ENCODE results near the gene COL18A1. TPM values are rescaled to one million over a fixed set of nuclear protein-coding genes. Genes with fewer than 3 reads are reported as not detected.

Gene COL18A1
- total and polyA plus RNA-seq, 11 donors, result 31.7 to 109 (median 59.0) TPM

GRCh38 chr21:45494851-45495680 is 90.1 kb downstream of the COL18A1 start:
- Histone ChIP-seq H3K27ac (no peak overlapping the region), H3K9me3 (no peaks in the 10 kb centered on the region), H3K36me3 (peaks cover 0 to 81% (median 49%) of the 10 kb centered on the region in 9 donors), H3K4me3 (no peak overlapping the region), H3K27me3 (no peaks in the 10 kb centered on the region), H3K4me1 (no peaks in the 10 kb centered on the region)
- no peak for TF ChIP-seq POLR2A (IDR thresholded peaks at IDR 0.05)
- TF ChIP-seq, protein P1, sequence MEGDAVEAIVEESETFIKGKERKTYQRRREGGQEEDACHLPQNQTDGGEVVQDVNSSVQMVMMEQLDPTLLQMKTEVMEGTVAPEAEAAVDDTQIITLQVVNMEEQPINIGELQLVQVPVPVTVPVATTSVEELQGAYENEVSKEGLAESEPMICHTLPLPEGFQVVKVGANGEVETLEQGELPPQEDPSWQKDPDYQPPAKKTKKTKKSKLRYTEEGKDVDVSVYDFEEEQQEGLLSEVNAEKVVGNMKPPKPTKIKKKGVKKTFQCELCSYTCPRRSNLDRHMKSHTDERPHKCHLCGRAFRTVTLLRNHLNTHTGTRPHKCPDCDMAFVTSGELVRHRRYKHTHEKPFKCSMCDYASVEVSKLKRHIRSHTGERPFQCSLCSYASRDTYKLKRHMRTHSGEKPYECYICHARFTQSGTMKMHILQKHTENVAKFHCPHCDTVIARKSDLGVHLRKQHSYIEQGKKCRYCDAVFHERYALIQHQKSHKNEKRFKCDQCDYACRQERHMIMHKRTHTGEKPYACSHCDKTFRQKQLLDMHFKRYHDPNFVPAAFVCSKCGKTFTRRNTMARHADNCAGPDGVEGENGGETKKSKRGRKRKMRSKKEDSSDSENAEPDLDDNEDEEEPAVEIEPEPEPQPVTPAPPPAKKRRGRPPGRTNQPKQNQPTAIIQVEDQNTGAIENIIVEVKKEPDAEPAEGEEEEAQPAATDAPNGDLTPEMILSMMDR (IDR thresholded peaks at IDR 0.05), result no peak
- DNase-seq (peak in 2 of 5 donors; percentile 8 to 56), ATAC-seq (no peak)
- WGBS, 4 donors, result 89 to 93% (median 91%) methylated on average over 25 to 30 of the region's 30 CpGs
- intact Hi-C loops (cut with DNase I), result no loop called here

DNA sequence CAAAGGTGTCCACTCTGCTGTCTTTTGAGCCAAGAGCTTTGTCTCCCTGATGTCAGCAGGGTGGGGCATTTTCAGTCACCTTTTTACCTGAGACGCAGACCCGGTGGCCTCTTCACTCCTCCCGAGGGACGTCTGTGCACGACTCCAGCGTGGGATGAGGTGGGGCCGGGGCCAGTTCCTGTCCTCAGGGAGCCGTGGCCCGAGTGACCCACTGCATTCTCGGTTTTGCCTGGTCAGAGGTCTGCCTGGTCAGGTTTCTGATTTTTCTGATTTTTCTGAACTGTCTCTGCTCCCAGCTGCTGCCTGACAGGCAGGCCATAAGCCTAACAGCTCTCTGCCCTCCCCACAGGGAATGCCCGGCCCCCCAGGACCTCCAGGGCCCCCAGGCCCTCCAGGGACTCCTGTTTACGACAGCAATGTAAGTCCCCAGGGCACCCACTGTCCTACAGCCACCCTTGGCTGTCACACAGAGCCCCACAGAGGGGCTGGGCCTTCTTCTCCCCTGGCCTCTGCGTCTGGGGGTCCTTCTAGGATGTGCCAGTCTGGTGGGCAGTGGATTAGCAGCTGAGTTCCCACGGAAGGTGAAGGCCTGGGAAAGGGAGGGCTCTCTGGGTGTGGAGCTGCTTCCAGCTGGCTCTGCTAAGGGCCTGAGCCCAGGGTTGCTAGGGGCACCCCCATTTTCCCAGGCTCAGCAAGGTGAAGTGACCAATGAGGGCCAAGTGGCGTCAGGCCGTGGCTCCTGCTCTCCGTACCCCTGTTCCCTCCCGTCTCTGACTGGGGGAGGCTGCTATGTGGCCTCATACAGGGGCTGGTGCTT is 91.4 kb downstream of the COL18A1 start:
- H3K9me3 ChIP-seq, result no peaks in the 10 kb centered on the region
- WGBS, 4 donors, result 88 to 92% (median 92%) methylated on average over 16 to 18 of the region's 18 CpGs
- H3K4me3 ChIP-seq, result no peak overlapping the region
- peaks cover 0 to 77% (median 49%) of the 10 kb centered on the region in 9 donors for H3K36me3 ChIP-seq
- no peak for TF ChIP-seq POLR2A (IDR thresholded peaks at IDR 0.05)
- TF ChIP-seq, protein P1 (IDR thresholded peaks at IDR 0.05), result no peak
- DNase-seq (peak in 3 of 5 donors; percentile 12 to 51 (median 23)), ATAC-seq (no peak)
- no peaks in the 10 kb centered on the region for H3K27me3 ChIP-seq
- intact Hi-C loops (cut with DNase I), result no loop called here
- H3K27ac ChIP-seq, result no peak overlapping the region
- H3K4me1 ChIP-seq, result no peaks in the 10 kb centered on the region

DNA sequence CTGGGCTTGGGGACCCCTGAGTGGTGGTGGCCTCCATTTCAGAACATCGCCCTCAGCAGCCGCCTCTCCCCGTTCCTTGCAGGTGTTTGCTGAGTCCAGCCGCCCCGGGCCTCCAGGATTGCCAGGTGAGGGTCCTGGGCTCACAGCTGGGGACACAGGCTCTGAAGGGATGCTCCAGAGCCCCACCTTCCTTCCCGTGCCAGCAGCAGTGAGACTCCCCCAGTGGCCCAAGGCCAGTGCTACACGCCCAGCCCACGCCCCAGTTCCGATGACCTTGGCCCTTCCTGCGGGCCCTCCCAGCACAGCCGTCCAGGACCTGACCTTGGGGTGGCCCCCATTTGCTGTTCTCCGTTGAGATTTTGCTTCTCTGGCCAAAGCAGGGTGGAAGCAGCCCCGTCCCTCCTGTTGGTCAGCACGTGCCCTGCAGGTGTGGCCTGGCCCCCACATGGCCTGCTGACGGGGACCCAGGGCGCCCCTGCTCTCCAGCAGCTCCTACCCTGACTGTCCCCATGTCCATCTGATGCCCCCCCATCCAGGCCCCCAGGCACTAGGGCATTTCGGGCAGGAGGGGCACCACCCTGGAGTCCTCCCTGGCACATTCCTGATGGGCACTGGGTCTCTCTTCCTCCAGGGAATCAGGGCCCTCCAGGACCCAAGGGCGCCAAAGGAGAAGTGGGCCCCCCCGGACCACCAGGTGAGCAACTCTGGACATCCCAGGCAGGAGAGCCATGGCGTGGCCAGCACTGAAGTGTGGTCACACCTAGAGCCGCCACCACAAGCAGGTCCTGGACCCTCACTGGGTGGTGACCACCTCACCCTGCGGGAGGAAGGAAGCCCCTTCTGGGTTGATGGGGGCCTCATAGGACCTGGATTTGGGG is 92.2 kb downstream of the COL18A1 start:
- Histone ChIP-seq H3K4me3 (no peak overlapping the region), H3K27me3 (no peaks in the 10 kb centered on the region), H3K36me3 (peaks cover 0 to 70% (median 44%) of the 10 kb centered on the region in 9 donors), H3K27ac (no peak overlapping the region), H3K4me1 (no peaks in the 10 kb centered on the region), H3K9me3 (no peaks in the 10 kb centered on the region)
- DNase-seq (peak in 4 of 5 donors; percentile 11 to 38 (median 19)), ATAC-seq (no peak)
- TF ChIP-seq, protein P1 (IDR thresholded peaks at IDR 0.05), result no peak
- TF ChIP-seq POLR2A (IDR thresholded peaks at IDR 0.05), result no peak
- WGBS, 4 donors, result 90 to 92% (median 90%) methylated on average over 17 to 22 of the region's 22 CpGs
- intact Hi-C loops (cut with DNase I), result no loop called here
